ENCODE results near the gene GFPT1. TPM values are rescaled to one million over a fixed set of nuclear protein-coding genes. Genes with fewer than 3 reads are reported as not detected.
A peak's percentile ranks its signal among the peaks of the same experiment; 100 is the strongest.

The GFPT1 gene
- total and polyA plus RNA-seq, 9 of the 15 experiments (the other 6 are each of a cell fraction or from before 2014, with no cell fraction given): 6.6 to 38.3 (median 15.9) TPM

DNA sequence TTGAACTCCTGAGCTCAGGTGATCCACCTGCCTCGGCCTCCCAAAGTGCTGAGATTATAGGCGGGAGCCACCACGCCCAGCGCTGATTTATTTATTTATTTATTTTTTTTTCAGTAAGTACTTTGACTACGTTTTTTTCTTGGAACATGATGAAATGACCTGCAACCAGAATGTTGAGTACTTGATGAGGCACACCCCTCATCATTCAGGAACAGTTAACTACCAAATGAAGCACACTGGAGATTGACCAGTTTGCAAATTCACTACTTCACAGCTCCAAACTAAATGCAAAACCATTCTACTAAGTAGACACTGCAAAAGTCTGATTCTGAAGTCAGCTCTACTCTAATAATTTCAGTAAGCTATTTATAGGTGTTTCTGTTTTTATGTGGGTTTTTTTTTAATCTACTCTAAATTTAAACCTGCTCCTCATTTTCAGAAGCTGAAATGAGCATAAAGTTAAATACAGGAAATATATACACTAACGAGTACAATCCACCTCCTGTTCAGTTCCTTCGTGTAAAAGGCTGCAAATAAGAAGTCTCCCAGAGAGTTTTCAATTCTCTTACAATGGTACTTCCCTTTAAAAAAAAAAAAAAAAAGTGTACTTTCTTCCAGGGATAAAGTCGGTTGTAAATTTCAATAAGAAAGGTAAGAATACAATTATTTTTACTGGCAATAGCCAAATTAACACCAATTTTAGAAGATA, 1.4 kb downstream of the GFPT1 start (continued):
- TF ChIP-seq FOSL1 (tag; conservative IDR thresholded peaks at IDR 0.05): peak; percentile 53
- no peak for TF ChIP-seq CBFA2T2 (conservative IDR thresholded peaks at IDR 0.05)
- peak; percentile 97 for TF ChIP-seq ZNF384 (IDR thresholded peaks at IDR 0.05; ENCODE audit: low read depth, low read length)
- TF ChIP-seq FIP1L1 (IDR thresholded peaks at IDR 0.05; ENCODE audit: low read depth, low read length, poor library complexity, severe bottlenecking): no peak
- peak; percentile 86 for TF ChIP-seq JUND (IDR thresholded peaks at IDR 0.05; ENCODE audit: borderline replicate concordance, low read depth, low read length)
- peak; percentile 35; the same call in 1 of the 3 replicates for TF ChIP-seq JUND (tag; IDR thresholded peaks at IDR 0.05; ENCODE audit: borderline replicate concordance, low read depth, low read length)
- peak; percentile 77; the same call in 1 of the 2 replicates for TF ChIP-seq SMARCA4 (IDR thresholded peaks at IDR 0.05)
- TF ChIP-seq BRD9 (IDR thresholded peaks at IDR 0.05; ENCODE audit: low read depth, partially characterized antibody): peak; percentile 55
- no peak for TF ChIP-seq ZNF12 (CRISPR knock-in tag; IDR thresholded peaks at IDR 0.05)
- TF ChIP-seq TBL1XR1 (IDR thresholded peaks at IDR 0.05; ENCODE audit: low read length in 2 of 2): no peak
- TF ChIP-seq ZNF212 (CRISPR knock-in tag; IDR thresholded peaks at IDR 0.05): no peak
- peak; percentile 24; the same call in 1 of the 2 replicates for TF ChIP-seq CTBP1 (IDR thresholded peaks at IDR 0.05; ENCODE audit: borderline replicate concordance)
- peak; percentile 77 to 87 for TF ChIP-seq KDM1A (IDR thresholded peaks at IDR 0.05)
- TF ChIP-seq, protein P1, sequence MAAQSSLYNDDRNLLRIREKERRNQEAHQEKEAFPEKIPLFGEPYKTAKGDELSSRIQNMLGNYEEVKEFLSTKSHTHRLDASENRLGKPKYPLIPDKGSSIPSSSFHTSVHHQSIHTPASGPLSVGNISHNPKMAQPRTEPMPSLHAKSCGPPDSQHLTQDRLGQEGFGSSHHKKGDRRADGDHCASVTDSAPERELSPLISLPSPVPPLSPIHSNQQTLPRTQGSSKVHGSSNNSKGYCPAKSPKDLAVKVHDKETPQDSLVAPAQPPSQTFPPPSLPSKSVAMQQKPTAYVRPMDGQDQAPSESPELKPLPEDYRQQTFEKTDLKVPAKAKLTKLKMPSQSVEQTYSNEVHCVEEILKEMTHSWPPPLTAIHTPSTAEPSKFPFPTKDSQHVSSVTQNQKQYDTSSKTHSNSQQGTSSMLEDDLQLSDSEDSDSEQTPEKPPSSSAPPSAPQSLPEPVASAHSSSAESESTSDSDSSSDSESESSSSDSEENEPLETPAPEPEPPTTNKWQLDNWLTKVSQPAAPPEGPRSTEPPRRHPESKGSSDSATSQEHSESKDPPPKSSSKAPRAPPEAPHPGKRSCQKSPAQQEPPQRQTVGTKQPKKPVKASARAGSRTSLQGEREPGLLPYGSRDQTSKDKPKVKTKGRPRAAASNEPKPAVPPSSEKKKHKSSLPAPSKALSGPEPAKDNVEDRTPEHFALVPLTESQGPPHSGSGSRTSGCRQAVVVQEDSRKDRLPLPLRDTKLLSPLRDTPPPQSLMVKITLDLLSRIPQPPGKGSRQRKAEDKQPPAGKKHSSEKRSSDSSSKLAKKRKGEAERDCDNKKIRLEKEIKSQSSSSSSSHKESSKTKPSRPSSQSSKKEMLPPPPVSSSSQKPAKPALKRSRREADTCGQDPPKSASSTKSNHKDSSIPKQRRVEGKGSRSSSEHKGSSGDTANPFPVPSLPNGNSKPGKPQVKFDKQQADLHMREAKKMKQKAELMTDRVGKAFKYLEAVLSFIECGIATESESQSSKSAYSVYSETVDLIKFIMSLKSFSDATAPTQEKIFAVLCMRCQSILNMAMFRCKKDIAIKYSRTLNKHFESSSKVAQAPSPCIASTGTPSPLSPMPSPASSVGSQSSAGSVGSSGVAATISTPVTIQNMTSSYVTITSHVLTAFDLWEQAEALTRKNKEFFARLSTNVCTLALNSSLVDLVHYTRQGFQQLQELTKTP (IDR thresholded peaks at IDR 0.05; ENCODE audit: low read depth in 1 of 2, partially characterized antibody in 2 of 2): peak; percentile 78 to 83
- TF ChIP-seq, protein P2, sequence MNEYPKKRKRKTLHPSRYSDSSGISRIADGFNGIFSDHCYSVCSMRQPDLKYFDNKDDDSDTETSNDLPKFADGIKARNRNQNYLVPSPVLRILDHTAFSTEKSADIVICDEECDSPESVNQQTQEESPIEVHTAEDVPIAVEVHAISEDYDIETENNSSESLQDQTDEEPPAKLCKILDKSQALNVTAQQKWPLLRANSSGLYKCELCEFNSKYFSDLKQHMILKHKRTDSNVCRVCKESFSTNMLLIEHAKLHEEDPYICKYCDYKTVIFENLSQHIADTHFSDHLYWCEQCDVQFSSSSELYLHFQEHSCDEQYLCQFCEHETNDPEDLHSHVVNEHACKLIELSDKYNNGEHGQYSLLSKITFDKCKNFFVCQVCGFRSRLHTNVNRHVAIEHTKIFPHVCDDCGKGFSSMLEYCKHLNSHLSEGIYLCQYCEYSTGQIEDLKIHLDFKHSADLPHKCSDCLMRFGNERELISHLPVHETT (CRISPR knock-in tag; conservative IDR thresholded peaks at IDR 0.05 in 1 of 2, IDR thresholded peaks at IDR 0.05 in 1 of 2): no peak
- no peak for TF ChIP-seq MTA2 (IDR thresholded peaks at IDR 0.05; ENCODE audit: low read depth)
- TF ChIP-seq, protein P3, sequence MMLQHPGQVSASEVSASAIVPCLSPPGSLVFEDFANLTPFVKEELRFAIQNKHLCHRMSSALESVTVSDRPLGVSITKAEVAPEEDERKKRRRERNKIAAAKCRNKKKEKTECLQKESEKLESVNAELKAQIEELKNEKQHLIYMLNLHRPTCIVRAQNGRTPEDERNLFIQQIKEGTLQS (IDR thresholded peaks at IDR 0.05): peak; percentile 92
- TF ChIP-seq, protein P3 (CRISPR knock-in tag; conservative IDR thresholded peaks at IDR 0.05): no peak
- no peak for TF ChIP-seq ASH1L (IDR thresholded peaks at IDR 0.05; ENCODE audit: borderline replicate concordance, low read depth, partially characterized antibody)
- TF ChIP-seq ZBED1 (IDR thresholded peaks at IDR 0.05): no peak
- TF ChIP-seq NFIC (IDR thresholded peaks at IDR 0.05): no peak
- TF ChIP-seq L3MBTL2 (IDR thresholded peaks at IDR 0.05): no peak
- 0 out of 2 replicates have a peak, but pooled peaks have one; percentile 17 for TF ChIP-seq RAD51 (IDR thresholded peaks at IDR 0.05; ENCODE audit: borderline replicate concordance, low read depth)
- TF ChIP-seq ZNF408 (CRISPR knock-in tag; IDR thresholded peaks at IDR 0.05; ENCODE audit: low read depth): no peak
